GM19023 (cell line): ENCODE results near the gene ISLR2.
"Not testable (repeated sequence)": the region's sequence is repeated elsewhere in the genome, so short reads cannot be mapped to it uniquely, and the experiment has no call there.

ENCODE experiments used
- ATAC-seq: cut with Tn5 transposase; IDR thresholded peaks from one replicate; pipeline ENCODE4 v1.9.1; 2021; ENCODE audit warnings: mild to moderate bottlenecking, moderate library complexity; ENCODE audit not compliant: unreplicated experiment

The ISLR2 gene

DNA sequence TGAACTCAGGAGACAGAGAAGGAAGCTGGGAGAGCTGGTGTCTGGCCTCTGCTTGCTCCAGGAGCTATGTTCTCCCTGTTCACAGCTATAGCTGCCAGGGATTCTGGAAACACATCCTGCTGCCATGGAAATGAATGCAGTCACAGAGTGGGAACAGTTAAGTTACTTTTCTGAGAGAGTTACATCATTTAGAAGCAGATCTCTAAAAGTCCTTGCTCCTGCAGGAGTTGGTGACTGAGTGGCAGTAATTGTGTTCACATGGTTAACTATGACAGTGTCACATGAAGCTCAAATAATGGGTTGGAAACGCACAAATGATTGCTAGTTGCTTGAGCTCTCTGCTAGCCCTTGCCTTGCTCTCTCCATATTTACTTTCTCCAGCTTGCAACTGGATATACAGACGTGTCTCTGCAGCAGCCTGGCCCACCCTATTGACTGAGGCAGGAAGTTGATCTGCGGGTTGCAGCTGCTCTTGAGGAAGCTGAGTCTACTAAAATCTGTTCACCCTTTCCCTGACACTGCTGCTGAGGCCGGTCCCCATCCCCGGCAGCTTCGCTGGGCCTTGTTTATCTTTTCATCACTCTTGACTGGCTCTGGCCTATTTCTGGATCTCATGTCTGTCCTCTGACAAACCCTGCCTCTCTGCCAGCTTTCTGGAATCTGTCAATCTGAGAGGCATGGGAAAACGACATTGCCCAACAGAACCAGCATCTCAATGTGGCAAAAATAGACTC is 26.5 kb downstream of the ISLR2 start:
- no peak for ATAC-seq

DNA sequence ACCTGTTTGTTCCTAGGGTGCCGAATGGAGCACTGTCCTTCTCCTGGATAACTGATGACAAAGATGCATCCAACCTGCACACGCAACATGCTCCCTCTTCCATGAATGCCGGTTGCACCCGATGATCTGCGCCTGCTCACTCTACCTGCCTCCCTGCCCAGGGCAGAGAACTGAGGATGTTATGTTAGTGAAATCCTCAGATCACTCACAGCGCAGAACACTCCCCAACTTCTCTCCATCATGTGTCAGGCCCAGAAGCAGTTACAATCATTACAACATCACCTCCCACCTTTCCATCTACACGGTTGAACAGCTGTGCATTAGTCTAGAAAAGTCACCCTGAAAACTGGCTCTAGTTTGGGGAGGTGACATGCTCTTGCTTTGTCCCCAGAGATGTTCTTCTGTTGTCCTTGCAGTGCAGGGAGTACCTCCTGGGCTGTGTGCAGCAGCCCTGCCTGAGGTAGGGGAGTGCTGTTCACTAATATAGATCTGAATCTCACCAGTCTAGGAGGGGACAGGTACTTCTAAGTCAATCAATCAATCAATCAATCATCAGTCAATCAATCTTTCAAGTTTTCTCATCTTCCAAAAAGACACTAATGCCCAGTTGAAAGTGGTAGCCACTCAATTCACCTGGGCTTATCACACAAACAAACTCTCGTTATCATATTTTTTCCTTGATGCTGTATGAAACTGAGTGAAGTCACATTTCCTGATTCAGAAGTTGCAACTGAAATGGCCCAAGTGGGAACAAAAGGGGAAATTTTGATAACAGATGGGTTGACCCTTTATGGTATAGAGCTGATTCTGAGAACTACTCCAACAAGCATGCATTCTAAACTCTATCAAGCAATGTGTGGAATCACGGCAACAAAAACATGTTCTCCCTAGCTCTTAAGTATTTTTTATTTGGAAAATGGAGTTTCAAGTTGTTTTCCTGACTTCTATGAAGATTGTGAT is 27.8 kb downstream of the ISLR2 start:
- no peak for ATAC-seq

DNA sequence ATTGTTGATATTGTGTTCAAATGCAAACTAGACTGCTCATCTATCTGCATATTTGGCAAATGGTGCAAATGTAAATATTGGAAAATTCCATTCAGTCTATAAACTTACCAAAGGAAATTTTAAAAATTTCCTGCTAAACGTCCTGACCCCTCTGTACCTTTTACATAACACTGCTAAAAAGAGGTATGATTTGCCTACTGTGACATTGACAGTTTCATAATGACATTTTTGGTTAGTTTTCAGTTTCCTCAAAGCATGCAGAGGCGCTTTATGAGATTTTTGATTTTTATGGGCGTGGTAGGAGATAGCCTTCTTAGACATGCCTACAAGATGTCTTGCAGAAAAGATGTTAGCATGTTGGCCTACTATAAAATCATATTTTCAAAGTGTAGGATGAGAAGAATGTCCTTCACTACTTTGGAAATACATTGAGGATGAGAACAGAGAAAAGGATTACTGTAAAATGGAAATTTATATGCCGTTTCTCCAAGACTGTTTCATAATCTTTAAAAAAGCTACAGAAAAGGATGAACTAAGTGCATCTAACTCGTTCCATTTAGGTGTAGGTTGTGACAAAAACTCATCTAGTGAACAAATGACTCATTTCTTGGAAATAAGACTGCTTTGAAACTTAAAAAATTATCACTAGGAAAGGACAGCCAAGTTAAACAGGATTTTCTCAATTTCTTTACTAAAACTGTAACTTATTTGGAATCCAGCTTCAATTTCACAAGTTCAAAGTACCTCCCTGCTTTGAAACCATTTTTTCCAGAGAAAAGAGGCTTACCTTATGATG is 28.7 kb downstream of the ISLR2 start:
- no peak for ATAC-seq

DNA sequence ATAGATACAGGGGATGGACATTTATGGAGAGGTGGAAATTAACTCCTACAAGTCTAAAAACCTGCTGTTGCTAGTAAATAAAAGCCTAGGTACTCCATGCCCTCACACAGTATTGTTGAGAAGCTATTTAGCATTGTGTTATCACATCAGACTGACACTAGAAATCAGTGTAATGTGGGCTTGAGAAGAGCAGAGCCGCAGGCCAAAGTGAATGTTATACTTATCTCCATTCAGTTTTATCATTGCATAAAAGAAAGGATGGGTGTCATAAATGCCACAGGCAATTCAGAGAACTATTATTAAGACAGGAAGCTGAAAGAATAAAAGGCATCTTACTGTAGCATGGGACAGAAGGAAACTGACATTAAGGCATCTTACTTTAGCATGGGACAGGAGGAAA is 29.4 kb downstream of the ISLR2 start:
- ATAC-seq, result no peak

DNA sequence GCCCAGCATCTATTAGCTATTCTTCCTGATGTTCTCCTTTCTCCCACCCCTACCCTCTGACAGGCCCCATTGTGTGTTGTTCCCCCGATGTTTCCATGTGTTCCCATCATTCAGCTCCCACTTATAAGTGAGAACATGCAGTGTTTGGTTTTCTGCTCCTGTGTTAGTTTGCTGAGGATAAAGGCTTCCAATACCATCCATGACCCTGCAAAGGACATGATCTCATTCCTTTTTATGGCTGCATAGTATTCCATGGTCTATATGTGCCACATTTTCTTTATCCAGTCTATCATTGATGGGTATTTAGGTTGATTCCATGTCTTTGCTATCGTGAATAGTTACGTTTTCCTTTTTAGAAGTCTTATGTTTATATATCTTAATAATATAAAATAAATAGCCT is 30.0 kb downstream of the ISLR2 start:
- not testable (repeated sequence) for ATAC-seq

DNA sequence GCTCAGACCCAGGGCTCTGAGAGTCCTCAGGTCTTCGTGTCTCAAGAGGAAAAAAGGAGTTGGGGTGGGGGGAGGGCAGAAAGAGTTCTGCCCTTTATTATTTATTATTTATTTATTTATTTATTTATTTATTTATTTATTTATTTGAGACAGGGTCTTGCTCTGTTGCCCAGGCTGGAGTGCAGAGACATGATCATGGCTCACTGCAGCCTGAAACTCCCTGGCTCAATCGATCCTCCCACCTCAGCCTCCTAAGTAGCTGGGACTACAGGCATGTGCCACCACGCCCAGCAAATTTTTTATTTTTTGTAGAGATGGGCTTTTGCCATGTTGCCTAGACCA is 31.8 kb downstream of the ISLR2 start:
- ATAC-seq, result not testable (repeated sequence)

DNA sequence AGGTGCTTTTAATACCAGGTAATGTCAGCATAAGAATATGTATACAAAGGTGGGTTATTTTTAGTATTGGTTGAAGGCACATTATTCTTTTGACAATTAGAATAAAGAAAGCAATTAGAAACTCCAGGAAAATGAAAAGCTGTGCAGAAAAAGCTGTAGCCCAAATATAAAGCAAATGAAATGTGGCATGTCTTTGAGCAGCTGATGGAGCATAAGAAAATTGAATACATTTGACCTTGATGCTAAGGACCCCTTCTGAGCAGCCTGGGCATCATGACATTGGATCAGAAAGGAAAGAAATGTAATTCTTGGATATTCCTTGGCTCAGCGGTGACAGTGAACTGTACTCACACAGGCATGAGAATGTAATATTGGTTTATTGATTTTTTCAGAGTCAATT is 35.1 kb downstream of the ISLR2 start:
- no peak for ATAC-seq

DNA sequence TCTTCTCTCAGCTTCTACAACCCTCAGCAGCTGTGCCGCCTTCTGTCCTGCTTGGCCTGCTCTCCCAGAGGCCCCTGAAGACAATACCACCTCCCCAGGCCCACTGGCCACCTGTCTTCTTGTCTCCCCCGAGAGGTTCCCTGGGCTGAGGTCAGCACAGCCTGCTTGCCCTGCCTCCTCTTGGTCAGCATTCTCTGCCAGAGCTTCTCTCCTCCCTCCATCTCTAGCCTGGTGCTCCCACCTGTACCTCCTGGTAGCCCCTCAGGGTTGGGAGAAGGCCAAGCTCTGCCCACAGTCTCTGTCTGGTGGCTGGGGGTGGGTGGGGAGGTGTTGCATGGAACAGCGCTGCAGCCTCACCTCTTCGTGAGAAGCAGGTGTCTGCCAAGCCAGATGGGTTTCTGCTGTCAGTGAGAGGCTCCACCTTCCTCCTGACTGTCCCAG is 37.5 kb downstream of the ISLR2 start:
- no peak for ATAC-seq

DNA sequence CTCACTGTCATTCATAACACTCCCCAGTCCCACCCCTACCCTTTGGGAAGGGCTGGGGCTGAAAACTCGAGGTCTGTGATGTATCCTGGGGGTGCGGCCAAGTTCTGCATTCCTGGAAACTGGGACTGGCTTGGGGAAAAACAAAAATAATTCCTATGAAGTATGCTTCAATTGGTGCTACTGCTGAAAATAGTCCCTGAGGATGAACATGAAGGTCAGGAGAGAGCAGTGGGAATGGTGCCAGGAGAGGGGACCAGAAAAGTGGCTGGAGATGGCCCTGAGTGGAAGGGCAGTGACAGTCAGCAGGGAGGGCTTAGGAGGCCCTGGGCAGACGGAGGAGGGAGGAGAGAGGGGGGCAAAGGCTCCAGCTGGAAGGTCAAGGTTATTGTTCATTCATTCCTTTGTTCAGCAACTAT is 38.3 kb downstream of the ISLR2 start:
- no peak for ATAC-seq

DNA sequence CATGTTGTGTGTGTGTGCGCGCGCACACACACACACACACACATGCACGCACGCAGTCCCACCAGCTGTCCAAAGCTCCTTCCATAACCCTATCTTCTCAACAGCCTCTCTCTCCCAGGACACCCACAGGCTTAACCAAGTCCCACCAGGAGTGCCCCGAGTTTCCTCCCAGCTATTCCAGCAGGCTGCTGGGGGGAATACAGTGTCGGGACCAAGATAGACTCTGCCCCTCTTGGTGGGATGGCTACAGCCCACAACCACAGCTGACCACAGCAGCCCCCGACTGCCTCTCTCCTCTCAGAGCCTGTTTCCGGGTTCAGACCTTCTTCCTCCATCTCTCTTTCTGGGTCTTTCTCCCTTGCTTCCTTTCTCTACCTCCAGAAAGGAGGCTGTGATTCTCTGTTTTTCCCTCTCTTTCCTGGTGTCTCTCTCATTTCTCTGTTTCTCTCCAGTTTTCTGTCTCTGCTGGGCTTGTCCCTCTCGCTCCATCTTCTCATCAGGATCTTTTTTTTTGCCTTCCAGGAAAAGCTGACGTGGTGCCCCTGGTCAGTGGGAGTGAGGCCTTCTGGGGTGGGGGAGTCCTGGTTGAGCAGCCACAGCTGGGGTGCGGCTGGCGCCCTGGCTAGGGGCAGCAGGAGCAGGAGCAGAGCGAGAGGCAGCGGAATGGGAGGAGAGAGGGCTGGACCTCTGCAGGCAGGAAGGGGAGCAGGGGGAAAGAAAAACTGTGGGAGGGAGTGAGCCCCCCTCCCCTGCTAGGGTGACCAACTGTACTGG is 39.9 kb downstream of the ISLR2 start:
- no peak for ATAC-seq

DNA sequence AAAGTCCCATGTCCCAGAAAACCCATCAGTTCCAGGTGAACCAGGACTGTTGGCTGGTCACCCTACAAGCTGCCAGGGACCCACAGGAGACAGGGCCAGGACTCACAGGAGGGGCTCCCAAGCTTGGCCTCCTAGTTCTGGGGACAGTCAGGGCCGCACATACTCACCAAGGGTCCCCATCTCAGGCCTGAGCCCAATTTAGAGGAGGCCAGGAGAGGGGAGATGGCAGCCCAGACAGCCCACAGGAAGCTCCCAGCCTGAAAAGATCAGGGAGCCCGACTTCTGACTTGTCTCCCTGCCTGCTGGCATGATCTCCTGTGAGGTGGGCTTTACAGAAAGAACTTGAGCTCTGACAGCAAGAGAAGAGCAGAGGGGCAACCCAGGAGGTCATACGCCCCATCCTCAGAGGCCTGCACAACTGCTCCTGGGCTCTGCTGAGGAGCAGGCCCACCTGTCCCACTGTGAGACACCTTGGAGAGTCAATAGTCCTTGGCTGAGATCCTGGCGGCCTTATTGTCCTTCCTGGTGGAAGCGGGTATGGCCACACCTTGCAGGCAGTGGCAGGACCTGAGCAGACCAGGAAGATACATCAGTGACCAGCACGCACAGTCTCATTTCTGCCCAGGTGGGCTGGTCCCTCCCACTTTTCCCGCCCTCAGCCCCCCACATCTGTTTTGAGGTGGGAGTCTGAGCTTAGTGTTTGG is 40.6 kb downstream of the ISLR2 start:
- ATAC-seq, result no peak

DNA sequence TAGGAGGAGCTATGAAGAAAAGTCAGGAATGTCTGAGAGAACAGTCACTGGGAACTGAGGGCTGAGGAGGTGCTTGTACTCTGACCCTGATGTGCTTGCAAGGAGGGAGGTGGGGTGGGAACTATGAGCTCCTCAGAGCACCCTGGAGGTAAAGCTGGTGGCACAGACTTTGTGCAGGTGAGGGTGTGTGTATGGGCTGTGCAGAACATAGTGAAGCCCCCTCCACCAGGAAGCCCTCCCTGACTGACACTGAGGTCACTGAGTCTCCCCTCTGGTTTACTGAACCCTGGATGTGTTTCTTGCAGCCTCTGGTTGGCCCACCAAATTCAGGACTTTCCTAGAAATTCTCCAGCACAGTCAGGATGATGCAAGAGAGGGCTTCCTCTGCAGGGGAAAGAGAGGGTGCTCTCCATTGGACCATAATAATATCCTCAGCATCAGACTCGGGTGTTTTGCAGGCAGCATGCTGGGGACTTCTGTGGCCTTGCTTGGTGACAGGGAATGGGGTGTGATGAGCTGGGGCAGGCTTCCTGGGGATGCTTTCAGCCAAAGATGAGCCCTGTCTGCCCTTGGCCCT is 41.7 kb downstream of the ISLR2 start:
- no peak for ATAC-seq

DNA sequence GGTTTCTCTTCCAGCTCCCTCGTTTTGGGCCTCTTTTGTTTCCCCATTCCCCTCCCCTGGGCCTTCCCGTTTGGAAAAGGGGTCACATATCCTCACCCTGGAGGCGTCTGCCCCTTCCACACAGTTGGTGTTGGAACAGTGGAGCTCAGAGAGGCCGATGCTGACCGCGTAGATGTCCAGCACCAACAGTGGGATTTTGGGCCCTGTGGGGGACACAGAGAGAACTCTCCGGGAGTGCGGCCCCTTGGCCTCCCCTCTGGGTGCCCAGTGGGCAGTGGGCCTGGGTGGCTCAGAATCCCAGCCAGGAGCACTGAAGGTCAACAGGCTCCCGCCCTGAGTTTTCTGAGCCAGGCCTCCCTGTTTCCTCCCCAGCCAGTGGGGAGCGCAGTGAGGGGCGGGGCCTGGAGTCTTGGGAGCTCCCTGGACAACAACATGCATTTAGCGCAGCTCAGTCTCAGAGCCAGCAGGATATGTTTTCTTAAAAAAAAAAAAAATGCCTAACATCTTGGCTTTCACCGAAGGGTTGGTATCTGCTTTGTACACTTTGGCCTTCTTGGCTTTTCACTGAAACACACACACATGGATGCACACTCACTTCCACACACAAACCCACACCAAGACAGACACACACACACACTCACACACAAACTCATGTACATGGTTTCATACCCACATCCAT is 42.5 kb downstream of the ISLR2 start:
- ATAC-seq, result no peak

DNA sequence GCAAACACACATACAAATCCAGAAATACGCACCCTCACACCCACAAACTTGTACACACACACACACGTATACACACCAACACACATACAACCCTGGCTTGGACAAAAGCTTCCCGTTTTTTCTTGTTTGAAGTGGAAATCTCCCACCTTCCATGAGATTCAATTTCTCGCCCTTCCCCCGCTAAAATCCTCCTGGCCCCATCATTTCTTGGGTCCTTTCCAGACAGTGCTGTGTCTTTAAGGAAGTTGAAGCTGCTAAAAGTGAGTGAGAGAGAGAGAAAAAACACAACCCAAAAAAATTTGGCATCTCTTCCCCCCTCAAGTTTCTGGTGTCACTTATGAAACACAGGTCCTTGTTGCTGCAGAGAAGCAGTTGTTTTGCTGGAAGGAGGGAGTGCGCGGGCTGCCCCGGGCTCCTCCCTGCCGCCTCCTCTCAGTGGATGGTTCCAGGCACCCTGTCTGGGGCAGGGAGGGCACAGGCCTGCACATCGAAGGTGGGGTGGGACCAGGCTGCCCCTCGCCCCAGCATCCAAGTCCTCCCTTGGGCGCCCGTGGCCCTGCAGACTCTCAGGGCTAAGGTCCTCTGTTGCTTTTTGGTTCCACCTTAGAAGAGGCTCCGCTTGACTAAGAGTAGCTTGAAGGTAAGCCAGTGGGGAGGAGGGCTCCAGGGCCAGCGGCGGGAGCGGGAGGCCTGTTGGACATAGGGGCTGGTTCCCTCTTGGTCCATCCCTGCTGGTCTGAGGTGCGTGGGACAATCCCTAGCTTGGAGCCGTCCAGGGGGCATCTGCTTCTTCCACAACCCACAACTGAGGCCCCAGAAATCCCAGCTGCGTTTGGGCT is 43.2 kb downstream of the ISLR2 start, which contains the start of gene ISLR:
TSS of gene ISLR (plus strand) at position 331 of the 839 bp plus-strand sequence. CDS start 1,149 bp downstream, outside the sequence.
- no peak for ATAC-seq

DNA sequence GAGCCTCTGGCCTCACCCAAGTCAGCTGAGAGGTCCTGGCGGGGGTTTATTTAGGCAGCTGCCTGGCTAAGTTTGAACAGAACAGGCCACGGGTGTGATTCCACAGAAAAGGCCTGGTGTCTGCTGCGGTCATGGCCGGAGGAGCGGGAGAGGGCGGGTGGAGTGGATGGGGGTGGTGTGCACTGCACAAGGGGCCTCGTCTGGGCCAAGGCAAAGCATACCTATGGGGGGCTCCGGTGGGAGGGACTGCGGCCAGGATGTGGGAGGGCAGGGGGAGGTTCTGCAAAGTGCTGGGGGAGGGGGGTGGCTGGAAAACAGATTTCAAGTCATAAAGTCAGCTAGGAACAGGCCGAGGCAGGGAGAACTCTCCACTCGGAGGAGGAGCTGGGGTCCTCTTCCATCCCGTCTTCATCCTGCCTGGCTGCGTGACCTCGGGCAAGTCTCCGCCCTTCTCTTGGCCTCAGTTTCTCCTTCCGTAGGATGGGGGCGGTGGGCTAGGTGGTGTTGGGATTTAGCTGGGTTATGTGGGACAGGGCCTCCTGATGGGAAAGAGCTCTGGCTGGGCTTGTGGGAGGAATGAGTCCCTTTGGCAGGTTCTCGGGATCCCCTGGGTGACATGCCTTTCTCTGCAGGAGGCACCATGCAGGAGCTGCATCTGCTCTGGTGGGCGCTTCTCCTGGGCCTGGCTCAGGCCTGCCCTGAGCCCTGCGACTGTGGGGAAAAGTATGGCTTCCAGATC is 44.0 kb downstream of the ISLR2 start:
- ATAC-seq, result no peak

DNA sequence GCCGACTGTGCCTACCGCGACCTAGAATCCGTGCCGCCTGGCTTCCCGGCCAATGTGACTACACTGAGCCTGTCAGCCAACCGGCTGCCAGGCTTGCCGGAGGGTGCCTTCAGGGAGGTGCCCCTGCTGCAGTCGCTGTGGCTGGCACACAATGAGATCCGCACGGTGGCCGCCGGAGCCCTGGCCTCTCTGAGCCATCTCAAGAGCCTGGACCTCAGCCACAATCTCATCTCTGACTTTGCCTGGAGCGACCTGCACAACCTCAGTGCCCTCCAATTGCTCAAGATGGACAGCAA is 44.5 kb downstream of the ISLR2 start:
- no peak for ATAC-seq
